ENCODE results near the gene DYNC2H1.

DNA sequence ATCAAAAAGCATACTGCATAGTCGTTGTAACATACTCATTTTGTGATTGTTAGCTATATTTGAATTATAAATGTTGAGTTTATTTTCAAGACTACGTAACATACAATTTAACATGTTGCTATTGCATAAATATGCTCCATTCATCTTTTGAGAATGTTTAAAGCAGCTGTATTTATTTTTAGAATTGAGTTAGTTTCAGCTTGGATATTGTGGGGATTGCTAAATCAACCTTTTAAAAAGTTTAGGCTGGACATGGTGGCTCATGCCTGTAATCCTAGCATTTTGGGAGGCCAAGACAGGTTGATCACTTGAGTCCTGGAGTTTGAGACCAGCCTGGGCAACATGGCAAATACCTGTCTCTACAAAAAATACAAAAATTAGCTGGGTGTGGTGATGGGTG is 288.1 kb downstream of the DYNC2H1 start:
- TF ChIP-seq, protein P1, sequence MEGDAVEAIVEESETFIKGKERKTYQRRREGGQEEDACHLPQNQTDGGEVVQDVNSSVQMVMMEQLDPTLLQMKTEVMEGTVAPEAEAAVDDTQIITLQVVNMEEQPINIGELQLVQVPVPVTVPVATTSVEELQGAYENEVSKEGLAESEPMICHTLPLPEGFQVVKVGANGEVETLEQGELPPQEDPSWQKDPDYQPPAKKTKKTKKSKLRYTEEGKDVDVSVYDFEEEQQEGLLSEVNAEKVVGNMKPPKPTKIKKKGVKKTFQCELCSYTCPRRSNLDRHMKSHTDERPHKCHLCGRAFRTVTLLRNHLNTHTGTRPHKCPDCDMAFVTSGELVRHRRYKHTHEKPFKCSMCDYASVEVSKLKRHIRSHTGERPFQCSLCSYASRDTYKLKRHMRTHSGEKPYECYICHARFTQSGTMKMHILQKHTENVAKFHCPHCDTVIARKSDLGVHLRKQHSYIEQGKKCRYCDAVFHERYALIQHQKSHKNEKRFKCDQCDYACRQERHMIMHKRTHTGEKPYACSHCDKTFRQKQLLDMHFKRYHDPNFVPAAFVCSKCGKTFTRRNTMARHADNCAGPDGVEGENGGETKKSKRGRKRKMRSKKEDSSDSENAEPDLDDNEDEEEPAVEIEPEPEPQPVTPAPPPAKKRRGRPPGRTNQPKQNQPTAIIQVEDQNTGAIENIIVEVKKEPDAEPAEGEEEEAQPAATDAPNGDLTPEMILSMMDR (IDR thresholded peaks at IDR 0.05; ENCODE audit: insufficient read depth, low read length), result no peak
- no peak for TF ChIP-seq SPI1 (IDR thresholded peaks at IDR 0.05; ENCODE audit: borderline replicate concordance, low read depth)

All from HL-60 (cell line).